GM12873 (cell line): Measurements from ENCODE around the gene TMEM258.

Source experiments
- TF ChIP-seq, protein P1 (sequence below): IDR thresholded peaks from 2 replicates; pipeline ENCODE4 v1.5.1; 2012; ENCODE audit warnings: low read depth, mild to moderate bottlenecking, moderate library complexity, low read length, control low read depth; ENCODE audit not compliant: insufficient read depth; ENCODE audit errors: missing control alignments

TMEM258 gene

DNA sequence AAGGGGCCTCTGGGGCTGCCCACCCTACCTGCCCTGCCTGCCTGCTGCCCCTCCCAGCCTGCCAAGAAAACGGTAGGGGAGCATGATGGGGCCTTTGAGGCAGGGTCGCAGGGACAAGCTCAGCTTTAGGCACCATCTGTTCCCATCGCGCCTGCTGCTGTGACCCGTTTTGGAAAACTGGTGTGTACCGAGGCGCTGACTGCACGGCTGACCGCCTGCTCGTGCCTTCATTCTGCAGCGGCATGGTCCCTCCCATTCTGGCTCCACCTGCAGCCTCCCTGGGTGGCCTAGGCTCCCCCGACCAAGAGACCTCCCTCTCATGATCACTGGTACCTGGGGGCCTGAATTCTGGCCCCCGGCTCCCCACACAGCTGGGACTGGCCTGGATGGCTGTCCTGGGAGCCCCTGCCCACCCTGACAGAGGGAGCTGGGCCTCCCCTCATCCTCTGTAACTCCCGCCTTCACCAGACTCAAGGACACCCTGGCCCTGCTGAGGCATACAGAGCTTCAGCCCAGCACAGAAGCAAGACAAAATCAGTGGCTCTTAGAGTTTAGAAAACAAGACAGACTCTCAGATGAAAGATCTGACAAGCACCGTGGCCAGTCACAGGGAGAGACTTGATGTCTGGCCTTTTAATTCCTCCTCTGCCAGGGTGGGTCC, 46.5 kb downstream of the TMEM258 start:
- TF ChIP-seq, protein P1, sequence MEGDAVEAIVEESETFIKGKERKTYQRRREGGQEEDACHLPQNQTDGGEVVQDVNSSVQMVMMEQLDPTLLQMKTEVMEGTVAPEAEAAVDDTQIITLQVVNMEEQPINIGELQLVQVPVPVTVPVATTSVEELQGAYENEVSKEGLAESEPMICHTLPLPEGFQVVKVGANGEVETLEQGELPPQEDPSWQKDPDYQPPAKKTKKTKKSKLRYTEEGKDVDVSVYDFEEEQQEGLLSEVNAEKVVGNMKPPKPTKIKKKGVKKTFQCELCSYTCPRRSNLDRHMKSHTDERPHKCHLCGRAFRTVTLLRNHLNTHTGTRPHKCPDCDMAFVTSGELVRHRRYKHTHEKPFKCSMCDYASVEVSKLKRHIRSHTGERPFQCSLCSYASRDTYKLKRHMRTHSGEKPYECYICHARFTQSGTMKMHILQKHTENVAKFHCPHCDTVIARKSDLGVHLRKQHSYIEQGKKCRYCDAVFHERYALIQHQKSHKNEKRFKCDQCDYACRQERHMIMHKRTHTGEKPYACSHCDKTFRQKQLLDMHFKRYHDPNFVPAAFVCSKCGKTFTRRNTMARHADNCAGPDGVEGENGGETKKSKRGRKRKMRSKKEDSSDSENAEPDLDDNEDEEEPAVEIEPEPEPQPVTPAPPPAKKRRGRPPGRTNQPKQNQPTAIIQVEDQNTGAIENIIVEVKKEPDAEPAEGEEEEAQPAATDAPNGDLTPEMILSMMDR = no peak

DNA sequence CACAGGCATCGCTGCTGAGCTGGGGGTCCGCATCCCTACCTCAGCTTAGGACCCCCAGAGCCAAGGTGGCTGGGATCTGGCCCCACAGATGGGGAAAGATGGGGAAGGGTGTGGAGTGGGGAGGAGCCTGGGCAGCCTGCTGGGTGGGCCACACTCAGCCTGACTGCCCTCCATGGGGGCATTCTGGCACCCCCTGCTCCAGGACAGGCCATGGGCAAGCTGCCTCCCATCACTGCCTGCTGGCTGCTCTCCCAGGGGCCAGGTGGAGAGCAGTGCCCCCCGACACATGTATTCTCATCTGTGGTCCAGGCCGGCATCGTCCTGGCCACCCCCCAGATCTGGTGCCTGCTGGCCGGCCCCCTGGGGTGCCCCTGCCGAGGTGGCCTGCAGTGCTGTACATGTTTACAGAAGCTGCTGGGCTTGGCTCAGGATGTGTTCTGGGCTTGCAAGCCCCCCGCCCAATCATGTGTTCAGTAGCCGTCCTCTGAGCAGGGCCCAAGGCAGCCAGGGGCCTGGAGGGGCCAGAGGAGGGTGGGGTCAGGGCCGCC, 47.7 kb downstream of the TMEM258 start:
- TF ChIP-seq, protein P1 = no peak

DNA sequence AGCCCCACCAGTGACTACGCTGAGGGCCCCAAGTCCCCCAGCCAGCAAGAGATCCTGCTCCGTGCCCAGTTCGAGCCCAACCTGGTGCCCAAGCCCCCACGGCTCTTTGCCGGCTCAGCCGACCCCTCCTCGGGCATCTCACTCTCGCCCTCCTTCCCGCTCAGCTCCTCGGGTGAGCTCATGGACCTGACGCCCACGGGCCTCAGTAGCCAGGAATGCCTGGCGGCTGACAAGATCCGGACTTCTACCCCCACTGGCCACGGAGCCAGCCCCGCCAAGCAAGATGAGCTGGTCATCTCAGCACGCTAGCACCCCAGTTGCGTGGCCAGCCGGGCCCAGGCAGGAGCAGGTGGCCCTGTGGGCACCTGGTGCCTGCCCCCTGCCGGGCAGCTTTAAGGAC, 48.2 kb downstream of the TMEM258 start:
- TF ChIP-seq, protein P1 = no peak

GRCh38 chr11:61743486-61744095, 48.8 kb downstream of the TMEM258 start:
- TF ChIP-seq, protein P1 = no peak

- TF ChIP-seq, protein P1 = no peak
Measured at GRCh38 chr11:61742391-61742790, 50.0 kb downstream of the TMEM258 start.

DNA sequence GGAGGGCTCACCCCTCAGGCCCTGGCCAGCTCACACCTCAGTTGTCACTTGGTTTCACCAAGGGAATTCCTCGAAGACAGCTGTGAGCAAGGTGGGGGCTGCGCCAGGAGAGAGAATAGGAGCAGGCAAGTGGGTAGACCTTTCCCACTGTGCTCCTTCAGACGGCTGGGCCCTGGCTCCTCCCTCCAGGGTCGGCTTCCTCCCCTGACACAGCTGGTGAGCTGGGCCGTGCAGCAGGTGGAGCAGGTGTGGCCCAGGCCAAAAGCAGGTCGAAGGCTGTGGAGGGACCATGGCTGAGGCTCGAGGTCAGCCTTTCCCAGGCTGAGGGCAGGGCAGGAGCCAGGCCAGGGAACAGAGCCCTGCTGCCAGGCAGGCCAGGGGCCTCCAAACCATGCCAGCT, 52.4 kb downstream of the TMEM258 start:
- TF ChIP-seq, protein P1 = no peak

DNA sequence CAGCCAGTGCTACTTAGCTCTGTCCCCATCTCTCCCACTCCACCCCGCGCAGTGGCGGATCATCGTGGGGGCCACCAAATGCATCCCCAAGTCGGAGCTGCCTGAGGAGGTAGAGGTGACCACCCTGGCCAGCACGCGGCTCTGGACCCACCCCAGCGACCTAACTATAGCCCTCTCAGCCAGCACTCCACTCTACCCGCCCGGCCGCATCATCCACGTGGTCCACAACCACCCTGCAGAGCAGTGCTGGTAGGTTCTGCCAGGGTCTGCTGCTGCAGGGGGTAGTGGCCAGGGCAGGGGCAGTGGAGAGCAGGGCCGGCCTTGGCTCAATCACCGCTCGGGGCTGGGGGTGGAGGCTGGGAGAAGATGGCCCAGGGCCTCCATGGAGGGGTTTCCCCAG, 53.0 kb downstream of the TMEM258 start:
- TF ChIP-seq, protein P1 = no peak
